NCI-H2227 treated with DMSO at 0.1 percent for 48 hours (cell line): ENCODE results near the gene ELANE.

Experiments used
- DNase-seq: peaks from one replicate; lab custom pipeline; 2025; lab: John Stamatoyannopoulos, UW

ELANE gene

GRCh38 chr19:898663-899062 is 46.6 kb downstream of the ELANE start:
- DNase-seq: peak; percentile 25

- no peak for DNase-seq
Measured at GRCh38 chr19:899336-900042, 47.4 kb downstream of the ELANE start.

- no peak for DNase-seq
Measured at GRCh38 chr19:900043-900301, 47.9 kb downstream of the ELANE start.

GRCh38 chr19:900302-901111 is 48.4 kb downstream of the ELANE start:
- no peak for DNase-seq

GRCh38 chr19:901216-902092 is 49.4 kb downstream of the ELANE start:
- no peak for DNase-seq

- no peak for DNase-seq
Measured at GRCh38 chr19:902093-902370, 49.9 kb downstream of the ELANE start.

GRCh38 chr19:902446-903226 is 50.5 kb downstream of the ELANE start:
- DNase-seq: no peak

GRCh38 chr19:903266-903797 is 51.2 kb downstream of the ELANE start:
- DNase-seq: peak; percentile 55

GRCh38 chr19:904545-904944 is 52.4 kb downstream of the ELANE start:
- DNase-seq: no peak
